Loucy (cell line): ENCODE results near the gene TUBGCP3.

ENCODE experiments used
- CTCF ChIP-seq: fragments of 200-600 bp; sonication (generic); conservative IDR thresholded peaks from 2 replicates; pipeline ENCODE4 v1.5.1; 2014; ENCODE audit warnings: mild to moderate bottlenecking, antibody characterized with exemption, low read length
- EZH2phosphoT487 ChIP-seq: fragments of 200-600 bp; IDR thresholded peaks from 2 replicates; pipeline ENCODE4 v1.6.1; 2018; ENCODE audit warnings: antibody characterized with exemption, mild to moderate bottlenecking, moderate library complexity, borderline replicate concordance

- no peak for TF ChIP-seq CTCF
- TF ChIP-seq EZH2phosphoT487 = no peak
These were observed 42.1 kb downstream of the TUBGCP3 start for GRCh38 chr13:112545856-112546255.
